Measurements from ENCODE around the gene CASR.
"Not testable (repeated sequence)": the region's sequence is repeated elsewhere in the genome, so short reads cannot be mapped to it uniquely, and the experiment has no call there.

CASR gene

GRCh38 chr3:122183521-122183892, at the start of gene CASR:
Gene CASR (plus strand): TSS chr3:122183668. CDS start chr3:122254190, 70,522 bp downstream.
- ATAC-seq (peak; percentile 33), DNase-seq (no peak)
- H3K36me3 Mint-ChIP-seq (ENCODE audit: low read depth): no peaks in the 10 kb centered on the region
- peaks cover 65% of the 10 kb centered on the region for H3K27me3 Mint-ChIP-seq
- no peak within 1 kb of the TSS for H3K27ac Mint-ChIP-seq
- H3K9me3 Mint-ChIP-seq: no peaks in the 10 kb centered on the region
- H3K4me1 Mint-ChIP-seq: peaks cover 5% of the 10 kb centered on the region
- H3K4me3 Mint-ChIP-seq: peak within 1 kb of the TSS; percentile 51

GRCh38 chr3:122146466-122146865, 37.0 kb upstream of the CASR start:
- H3K36me3 Mint-ChIP-seq (ENCODE audit: low read depth): no peaks in the 10 kb centered on the region
- H3K4me1 Mint-ChIP-seq: peaks cover 31% of the 10 kb centered on the region
- H3K27ac Mint-ChIP-seq: peak overlapping the region; percentile 90
- H3K4me3 Mint-ChIP-seq: peak overlapping the region; percentile 24
- peaks cover 13% of the 10 kb centered on the region for H3K27me3 Mint-ChIP-seq
- H3K9me3 Mint-ChIP-seq: peaks cover 11% of the 10 kb centered on the region
- ATAC-seq: peak; percentile 99
- DNase-seq: peak; percentile 63

- peaks cover 20% of the 10 kb centered on the region for H3K9me3 Mint-ChIP-seq
- H3K27ac Mint-ChIP-seq: no peak overlapping the region
- H3K4me3 Mint-ChIP-seq: no peak overlapping the region
- DNase-seq: no peak
- H3K27me3 Mint-ChIP-seq: peaks cover 3% of the 10 kb centered on the region
- peaks cover 2% of the 10 kb centered on the region for H3K36me3 Mint-ChIP-seq (ENCODE audit: low read depth)
- no peak for ATAC-seq
- H3K4me1 Mint-ChIP-seq: peaks cover 31% of the 10 kb centered on the region
Observed at GRCh38 chr3:122148941-122149627, 34.4 kb upstream of the CASR start.

GRCh38 chr3:122151480-122151879, 32.0 kb upstream of the CASR start:
- no peaks in the 10 kb centered on the region for H3K27me3 Mint-ChIP-seq
- H3K36me3 Mint-ChIP-seq (ENCODE audit: low read depth): peaks cover 8% of the 10 kb centered on the region
- ATAC-seq (no peak), DNase-seq (no peak)
- H3K9me3 Mint-ChIP-seq: peaks cover 39% of the 10 kb centered on the region
- peaks cover 25% of the 10 kb centered on the region for H3K4me1 Mint-ChIP-seq
- no peak overlapping the region for H3K4me3 Mint-ChIP-seq
- H3K27ac Mint-ChIP-seq: no peak overlapping the region

- H3K4me1 Mint-ChIP-seq, ATAC-seq: not testable (repeated sequence)
Observed at GRCh38 chr3:122164983-122165382, 18.5 kb upstream of the CASR start.

GRCh38 chr3:122167630-122168029, 15.8 kb upstream of the CASR start:
- no peaks in the 10 kb centered on the region for H3K36me3 Mint-ChIP-seq (ENCODE audit: low read depth)
- no peaks in the 10 kb centered on the region for H3K4me1 Mint-ChIP-seq
- no peak overlapping the region for H3K4me3 Mint-ChIP-seq
- peaks cover 9% of the 10 kb centered on the region for H3K27me3 Mint-ChIP-seq
- DNase-seq (no peak), ATAC-seq (no peak)
- peaks cover 9% of the 10 kb centered on the region for H3K9me3 Mint-ChIP-seq
- H3K27ac Mint-ChIP-seq: no peak overlapping the region

More at GRCh38 chr3:122164983-122165382, 18.5 kb upstream of the CASR start:
- H3K9me3 Mint-ChIP-seq: peaks cover 25% of the 10 kb centered on the region
- not testable (repeated sequence) for H3K4me3 Mint-ChIP-seq; H3K27ac Mint-ChIP-seq; H3K36me3 Mint-ChIP-seq (ENCODE audit: low read depth); DNase-seq
- H3K27me3 Mint-ChIP-seq: peaks cover 11% of the 10 kb centered on the region

- no peaks in the 10 kb centered on the region for H3K36me3 Mint-ChIP-seq (ENCODE audit: low read depth)
- H3K4me1 Mint-ChIP-seq: no peaks in the 10 kb centered on the region
- DNase-seq (no peak), ATAC-seq (no peak)
- H3K9me3 Mint-ChIP-seq: peaks cover 9% of the 10 kb centered on the region
- peaks cover 11% of the 10 kb centered on the region for H3K27me3 Mint-ChIP-seq
- no peak overlapping the region for H3K4me3 Mint-ChIP-seq
- no peak overlapping the region for H3K27ac Mint-ChIP-seq
Observed at GRCh38 chr3:122168044-122168443, 15.4 kb upstream of the CASR start.

GRCh38 chr3:122169911-122170310, 13.6 kb upstream of the CASR start:
- Mint-ChIP-seq H3K9me3 (peaks cover 9% of the 10 kb centered on the region), H3K27ac (no peak overlapping the region), H3K27me3 (peaks cover 14% of the 10 kb centered on the region), H3K4me3 (no peak overlapping the region), H3K4me1 (no peaks in the 10 kb centered on the region), H3K36me3 (ENCODE audit: low read depth) (no peaks in the 10 kb centered on the region)
- DNase-seq (no peak), ATAC-seq (no peak)

GRCh38 chr3:122171361-122171760, 12.1 kb upstream of the CASR start:
- not testable (repeated sequence) for H3K27ac Mint-ChIP-seq; H3K4me3 Mint-ChIP-seq; ATAC-seq; DNase-seq; H3K36me3 Mint-ChIP-seq (ENCODE audit: low read depth); H3K4me1 Mint-ChIP-seq; H3K9me3 Mint-ChIP-seq
- peaks cover 25% of the 10 kb centered on the region for H3K27me3 Mint-ChIP-seq

- Mint-ChIP-seq H3K9me3 (peaks cover 4% of the 10 kb centered on the region), H3K27ac (no peak overlapping the region), H3K4me1 (peaks cover 2% of the 10 kb centered on the region), H3K36me3 (ENCODE audit: low read depth) (no peaks in the 10 kb centered on the region), H3K4me3 (no peak overlapping the region), H3K27me3 (peaks cover 60% of the 10 kb centered on the region)
- ATAC-seq (no peak), DNase-seq (no peak)
Observed at GRCh38 chr3:122178711-122179110, 4.8 kb upstream of the CASR start.

GRCh38 chr3:122183893-122184590, 574 bp downstream of the CASR start:
- no peaks in the 10 kb centered on the region for H3K36me3 Mint-ChIP-seq (ENCODE audit: low read depth)
- H3K4me1 Mint-ChIP-seq: peaks cover 5% of the 10 kb centered on the region
- peaks cover 70% of the 10 kb centered on the region for H3K27me3 Mint-ChIP-seq
- H3K4me3 Mint-ChIP-seq: peak overlapping the region; percentile 51
- no peak for DNase-seq
- H3K9me3 Mint-ChIP-seq: no peaks in the 10 kb centered on the region
- H3K27ac Mint-ChIP-seq: no peak overlapping the region
- ATAC-seq: no peak

- Mint-ChIP-seq H3K4me3 (no peak overlapping the region), H3K9me3 (no peaks in the 10 kb centered on the region), H3K27me3 (peaks cover 69% of the 10 kb centered on the region), H3K4me1 (peaks cover 5% of the 10 kb centered on the region), H3K36me3 (ENCODE audit: low read depth) (no peaks in the 10 kb centered on the region), H3K27ac (no peak overlapping the region)
- DNase-seq (no peak), ATAC-seq (no peak)
Observed at GRCh38 chr3:122184591-122184929, 1.1 kb downstream of the CASR start.

GRCh38 chr3:122186372-122186771, 2.9 kb downstream of the CASR start:
- no peaks in the 10 kb centered on the region for H3K36me3 Mint-ChIP-seq (ENCODE audit: low read depth)
- no peak overlapping the region for H3K4me3 Mint-ChIP-seq
- H3K27ac Mint-ChIP-seq: no peak overlapping the region
- DNase-seq: no peak
- ATAC-seq: no peak
- H3K27me3 Mint-ChIP-seq: peaks cover 73% of the 10 kb centered on the region
- H3K9me3 Mint-ChIP-seq: no peaks in the 10 kb centered on the region
- H3K4me1 Mint-ChIP-seq: peaks cover 5% of the 10 kb centered on the region

GRCh38 chr3:122188737-122189136, 5.3 kb downstream of the CASR start:
- peaks cover 54% of the 10 kb centered on the region for H3K27me3 Mint-ChIP-seq
- H3K4me3 Mint-ChIP-seq: no peak overlapping the region
- DNase-seq: no peak
- H3K36me3 Mint-ChIP-seq (ENCODE audit: low read depth): no peaks in the 10 kb centered on the region
- no peak for ATAC-seq
- H3K27ac Mint-ChIP-seq: no peak overlapping the region
- H3K4me1 Mint-ChIP-seq: peaks cover 3% of the 10 kb centered on the region
- no peaks in the 10 kb centered on the region for H3K9me3 Mint-ChIP-seq

GRCh38 chr3:122189357-122189756, 5.9 kb downstream of the CASR start:
- no peaks in the 10 kb centered on the region for H3K4me1 Mint-ChIP-seq
- no peaks in the 10 kb centered on the region for H3K9me3 Mint-ChIP-seq
- DNase-seq: no peak
- ATAC-seq: no peak
- no peak overlapping the region for H3K27ac Mint-ChIP-seq
- no peak overlapping the region for H3K4me3 Mint-ChIP-seq
- peaks cover 53% of the 10 kb centered on the region for H3K27me3 Mint-ChIP-seq
- H3K36me3 Mint-ChIP-seq (ENCODE audit: low read depth): no peaks in the 10 kb centered on the region
